ENCODE results near the gene DDX6. TPM values are rescaled to one million over a fixed set of nuclear protein-coding genes. Genes with fewer than 3 reads are reported as not detected.

The DDX6 gene
- total RNA-seq, 3 donors from 2014 or later (not counting 1 experiment from before 2014, with no cell fraction given) = 350 to 369 (median 364) TPM

- Mint-ChIP-seq H3K36me3 (no peaks in the 10 kb centered on the region), H3K9me3 (no peaks in the 10 kb centered on the region), H3K27me3 (ENCODE audit: low read depth in 2 of 2) (no peaks in the 10 kb centered on the region), H3K4me3 (peak overlapping the region; percentile 98), H3K4me1 (peaks cover 24 to 40% of the 10 kb centered on the region in 2 donors), H3K27ac (peak overlapping the region; percentile 99)
- no peaks in the 10 kb centered on the region for H3K9me3 ChIP-seq (ENCODE audit: control insufficient read depth, insufficient read depth, low read length)
- DNase-seq (peak; percentile 29 to 59), ATAC-seq (no peak)
- H3K27ac ChIP-seq (ENCODE audit: low read length) = peak overlapping the region; percentile 97
- under 1% methylated on average over 39 of the region's 39 CpGs for WGBS (ENCODE audit: insufficient coverage)
- H3K4me3 ChIP-seq (ENCODE audit: low read length) = peak overlapping the region; percentile 79
- intact Hi-C loops (cut with micrococcal nuclease) = loop anchor here (1.0 to 2.0 kb wide), 4 partner anchors 78 to 137 kb away; no protein-coding TSS in a partner anchor
- no peak for TF ChIP-seq CTCF (IDR thresholded peaks at IDR 0.05)
- H3K27me3 ChIP-seq (ENCODE audit: control insufficient read depth, insufficient read depth, low read length) = no peaks in the 10 kb centered on the region
- H3K36me3 ChIP-seq (ENCODE audit: control insufficient read depth, insufficient read depth, low read length) = peaks cover 4% of the 10 kb centered on the region
- peaks cover 37% of the 10 kb centered on the region for H3K4me1 ChIP-seq (ENCODE audit: control insufficient read depth, insufficient read depth, low read length)
These were observed 1.1 kb upstream of the DDX6 start for GRCh38 chr11:118791961-118792569.

DNA sequence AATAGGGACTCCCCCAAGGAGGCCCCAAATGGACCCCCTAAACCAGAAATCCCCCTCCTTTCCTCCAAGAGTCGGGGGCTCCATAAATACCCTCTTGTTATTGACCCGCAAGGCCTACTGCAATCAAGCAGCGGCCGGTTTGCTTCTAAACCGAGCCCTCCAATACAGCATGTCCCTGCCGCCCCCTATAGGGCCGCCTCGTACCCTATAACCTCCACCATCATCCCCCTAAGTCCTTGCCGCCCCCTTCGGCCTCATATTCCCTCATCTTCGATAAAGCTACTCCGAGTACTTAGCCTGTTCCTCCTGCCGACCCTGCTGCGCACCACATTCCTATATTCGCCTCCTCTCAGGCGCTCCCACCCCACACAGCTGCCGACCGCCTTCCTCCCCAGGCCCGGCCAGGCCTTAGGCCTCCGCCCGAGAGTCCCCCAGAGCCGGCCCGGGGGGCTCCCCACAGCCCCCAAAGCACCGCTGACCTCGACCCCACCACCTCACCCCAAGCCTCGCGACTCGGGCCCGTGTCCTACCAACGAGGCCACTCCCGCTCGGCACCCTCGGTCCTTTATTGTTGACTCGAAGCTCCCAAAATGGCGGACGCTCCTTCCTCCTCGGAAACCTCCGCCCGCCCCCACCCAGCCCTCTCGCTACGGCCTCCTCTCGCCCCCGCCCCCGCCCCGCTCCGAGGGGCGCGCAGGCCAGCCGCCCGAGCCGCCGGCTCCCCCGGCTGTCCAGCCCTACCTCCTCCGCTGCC lies 430 bp downstream of the DDX6 start:
- peaks cover 11% of the 10 kb centered on the region for H3K36me3 ChIP-seq (ENCODE audit: control insufficient read depth, insufficient read depth, low read length)
- peaks cover 45% of the 10 kb centered on the region for H3K4me1 ChIP-seq (ENCODE audit: control insufficient read depth, insufficient read depth, low read length)
- ATAC-seq = peak; percentile 22 to 40 (median 22)
- intact Hi-C loops (cut with micrococcal nuclease) = loop anchor here (1.0 to 2.0 kb wide), 4 partner anchors 80 to 138 kb away; no protein-coding TSS in a partner anchor
- under 1% methylated on average over 48 of the region's 54 CpGs for WGBS (ENCODE audit: insufficient coverage)
- H3K36me3 Mint-ChIP-seq = no peaks in the 10 kb centered on the region
- H3K27me3 ChIP-seq (ENCODE audit: control insufficient read depth, insufficient read depth, low read length) = no peaks in the 10 kb centered on the region
- DNase-seq = peak; percentile 56 to 76
- peak overlapping the region; percentile 97 for H3K27ac ChIP-seq (ENCODE audit: low read length)
- no peak for TF ChIP-seq CTCF (IDR thresholded peaks at IDR 0.05)
- no peaks in the 10 kb centered on the region for H3K9me3 ChIP-seq (ENCODE audit: control insufficient read depth, insufficient read depth, low read length)
- H3K4me3 Mint-ChIP-seq = peak overlapping the region; percentile 98
- peak overlapping the region; percentile 99 for H3K27ac Mint-ChIP-seq
- no peaks in the 10 kb centered on the region for H3K9me3 Mint-ChIP-seq
- H3K4me3 ChIP-seq (ENCODE audit: low read length) = peak overlapping the region; percentile 79
- H3K27me3 Mint-ChIP-seq (ENCODE audit: low read depth in 2 of 2) = no peaks in the 10 kb centered on the region
- H3K4me1 Mint-ChIP-seq = peaks cover 38 to 54% of the 10 kb centered on the region in 2 donors

DNA sequence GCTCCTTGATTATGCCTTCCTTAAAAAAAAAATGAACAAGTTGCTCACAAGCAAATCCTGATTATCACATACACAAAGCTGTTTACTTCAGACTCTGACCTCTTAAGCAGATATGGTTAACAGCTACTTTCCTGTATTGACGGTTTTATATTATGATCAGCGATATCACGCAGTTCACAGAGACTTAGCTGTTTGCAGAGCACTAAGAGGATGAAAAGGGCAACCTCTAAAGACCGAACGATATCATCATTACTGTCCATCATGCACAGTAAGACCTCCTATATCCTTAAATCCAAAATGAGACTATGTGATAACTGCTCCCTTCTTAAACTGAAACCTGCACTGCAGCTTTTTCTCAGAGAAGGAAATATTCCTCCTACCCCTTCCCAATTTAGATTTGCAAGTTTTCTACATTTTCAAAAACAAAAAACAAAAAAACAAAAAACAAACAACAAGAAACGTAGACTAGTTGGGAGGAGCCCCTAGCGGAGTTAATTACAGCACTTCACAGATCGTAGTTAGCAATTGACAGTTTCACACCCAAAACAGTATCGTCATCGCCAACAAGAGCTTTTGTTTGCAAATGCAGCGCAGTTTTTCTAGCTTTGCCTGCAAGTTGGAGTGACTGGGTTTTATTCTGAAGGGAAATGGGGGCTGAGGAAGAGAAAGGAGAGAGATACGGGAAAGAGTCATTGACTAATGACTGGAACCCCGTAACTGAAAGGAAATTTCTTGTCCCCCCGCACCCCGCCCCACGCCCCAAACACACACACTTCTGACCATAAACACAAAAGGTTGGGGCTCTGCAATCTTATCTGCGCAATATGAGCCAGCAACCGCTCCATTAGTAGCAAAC lies 1.2 kb downstream of the DDX6 start:
- peaks cover 39 to 54% of the 10 kb centered on the region in 2 donors for H3K4me1 Mint-ChIP-seq
- peaks cover 20% of the 10 kb centered on the region for H3K36me3 ChIP-seq (ENCODE audit: control insufficient read depth, insufficient read depth, low read length)
- no peaks in the 10 kb centered on the region for H3K36me3 Mint-ChIP-seq

More for the DNA sequence above, 1.2 kb downstream of the DDX6 start:
- peak overlapping the region; percentile 99 for H3K27ac Mint-ChIP-seq
- no peak for TF ChIP-seq CTCF (IDR thresholded peaks at IDR 0.05)
- intact Hi-C loops (cut with micrococcal nuclease) = loop anchor here (2.0 kb wide), 3 partner anchors 91 to 139 kb away; no protein-coding TSS in a partner anchor
- Histone ChIP-seq H3K27ac (ENCODE audit: low read length) (peak overlapping the region; percentile 97), H3K4me1 (ENCODE audit: control insufficient read depth, insufficient read depth, low read length) (peaks cover 47% of the 10 kb centered on the region), H3K4me3 (ENCODE audit: low read length) (peak overlapping the region; percentile 79), H3K27me3 (ENCODE audit: control insufficient read depth, insufficient read depth, low read length) (no peaks in the 10 kb centered on the region), H3K9me3 (ENCODE audit: control insufficient read depth, insufficient read depth, low read length) (no peaks in the 10 kb centered on the region)
- no peaks in the 10 kb centered on the region for H3K27me3 Mint-ChIP-seq (ENCODE audit: low read depth in 2 of 2)
- H3K9me3 Mint-ChIP-seq = no peaks in the 10 kb centered on the region
- H3K4me3 Mint-ChIP-seq = peak overlapping the region; percentile 98
- DNase-seq (peak; percentile 38 to 80), ATAC-seq (peak; percentile 24 to 34 (median 33))
- under 1% methylated on average over 18 of the region's 18 CpGs for WGBS (ENCODE audit: insufficient coverage)
